ENCODE measurements around the gene FAF1. TPM values are rescaled to one million over a fixed set of nuclear protein-coding genes. Genes with fewer than 3 reads are reported as not detected.

Gene FAF1
- total and polyA plus RNA-seq, 4 donors = 8.6 to 45.0 (median 18.2) TPM

DNA sequence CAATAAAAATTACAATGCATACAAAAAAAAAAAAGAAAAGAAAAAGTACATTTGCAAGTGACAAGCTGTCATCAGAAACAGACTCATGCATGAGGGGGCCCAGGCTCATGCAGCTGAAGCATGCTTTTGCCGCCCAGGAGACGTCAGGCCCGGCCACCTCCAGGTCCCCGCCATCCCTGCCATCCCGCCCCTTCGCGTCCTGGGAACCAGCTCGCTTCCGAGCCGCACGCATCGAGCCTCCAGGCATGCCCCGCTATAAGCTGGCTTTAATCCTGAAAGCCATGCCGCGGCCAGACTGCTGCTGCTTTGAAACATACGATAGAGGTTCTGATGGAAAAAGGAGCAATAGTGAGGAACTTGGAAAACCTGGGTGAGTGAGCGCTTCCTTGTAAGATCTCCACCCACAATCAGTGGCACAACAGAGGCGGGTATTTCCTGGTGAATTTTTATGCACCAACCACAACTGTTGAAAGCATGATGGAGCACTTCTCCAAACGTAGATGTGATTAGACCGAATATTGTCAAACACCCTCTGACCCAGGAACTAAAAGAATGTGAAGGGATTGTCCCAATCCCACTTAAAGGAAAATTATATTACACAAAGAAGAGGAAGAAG, 113.7 kb downstream of the FAF1 start:
- Histone ChIP-seq H3K27ac (ENCODE audit: low read depth in 1 of 2, low read length in 2 of 2) (no peak overlapping the region), H3K9ac (ENCODE audit: low read depth in 1 of 2, low read length in 2 of 2) (no peak overlapping the region), H3K9me3 (ENCODE audit: control insufficient read depth in 4 of 4, low read length in 3 of 4) (no peaks in the 10 kb centered on the region), H3K4me3 (ENCODE audit: low read depth in 1 of 3, low read length in 3 of 3) (no peak overlapping the region), H3K27me3 (ENCODE audit: control insufficient read depth in 4 of 4, insufficient read depth in 4 of 4, low read length in 3 of 4) (no peaks in the 10 kb centered on the region), H3K4me1 (ENCODE audit: control insufficient read depth in 4 of 4, insufficient read depth in 4 of 4, low read length in 3 of 4) (no peaks in the 10 kb centered on the region), H3K36me3 (ENCODE audit: control insufficient read depth in 4 of 4, insufficient read depth in 3 of 4, low read depth in 1 of 4, low read length in 3 of 4) (peaks cover 0 to 3% (median 0%) of the 10 kb centered on the region in 4 donors)
- WGBS = 97% methylated on average over 20 of the region's 20 CpGs
- TF ChIP-seq RAD21 (IDR thresholded peaks at IDR 0.05) (no peak), TAF1 (conservative IDR thresholded peaks at IDR 0.05) (no peak), YY1 (IDR thresholded peaks at IDR 0.05) (no peak), NR2F2 (IDR thresholded peaks at IDR 0.05) (no peak), FOXA1 (IDR thresholded peaks at IDR 0.05) (no peak), FOXA2 (IDR thresholded peaks at IDR 0.05) (no peak), GABPA (IDR thresholded peaks at IDR 0.05 in 1 of 2, conservative IDR thresholded peaks at IDR 0.05 in 1 of 2) (no peak), EGR1 (IDR thresholded peaks at IDR 0.05; ENCODE audit: low read depth in 2 of 2) (no peak), JUND (IDR thresholded peaks at IDR 0.05) (no peak)
- TF ChIP-seq, protein P1, sequence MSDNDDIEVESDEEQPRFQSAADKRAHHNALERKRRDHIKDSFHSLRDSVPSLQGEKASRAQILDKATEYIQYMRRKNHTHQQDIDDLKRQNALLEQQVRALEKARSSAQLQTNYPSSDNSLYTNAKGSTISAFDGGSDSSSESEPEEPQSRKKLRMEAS (IDR thresholded peaks at IDR 0.05) = no peak
- TF ChIP-seq, protein P2, sequence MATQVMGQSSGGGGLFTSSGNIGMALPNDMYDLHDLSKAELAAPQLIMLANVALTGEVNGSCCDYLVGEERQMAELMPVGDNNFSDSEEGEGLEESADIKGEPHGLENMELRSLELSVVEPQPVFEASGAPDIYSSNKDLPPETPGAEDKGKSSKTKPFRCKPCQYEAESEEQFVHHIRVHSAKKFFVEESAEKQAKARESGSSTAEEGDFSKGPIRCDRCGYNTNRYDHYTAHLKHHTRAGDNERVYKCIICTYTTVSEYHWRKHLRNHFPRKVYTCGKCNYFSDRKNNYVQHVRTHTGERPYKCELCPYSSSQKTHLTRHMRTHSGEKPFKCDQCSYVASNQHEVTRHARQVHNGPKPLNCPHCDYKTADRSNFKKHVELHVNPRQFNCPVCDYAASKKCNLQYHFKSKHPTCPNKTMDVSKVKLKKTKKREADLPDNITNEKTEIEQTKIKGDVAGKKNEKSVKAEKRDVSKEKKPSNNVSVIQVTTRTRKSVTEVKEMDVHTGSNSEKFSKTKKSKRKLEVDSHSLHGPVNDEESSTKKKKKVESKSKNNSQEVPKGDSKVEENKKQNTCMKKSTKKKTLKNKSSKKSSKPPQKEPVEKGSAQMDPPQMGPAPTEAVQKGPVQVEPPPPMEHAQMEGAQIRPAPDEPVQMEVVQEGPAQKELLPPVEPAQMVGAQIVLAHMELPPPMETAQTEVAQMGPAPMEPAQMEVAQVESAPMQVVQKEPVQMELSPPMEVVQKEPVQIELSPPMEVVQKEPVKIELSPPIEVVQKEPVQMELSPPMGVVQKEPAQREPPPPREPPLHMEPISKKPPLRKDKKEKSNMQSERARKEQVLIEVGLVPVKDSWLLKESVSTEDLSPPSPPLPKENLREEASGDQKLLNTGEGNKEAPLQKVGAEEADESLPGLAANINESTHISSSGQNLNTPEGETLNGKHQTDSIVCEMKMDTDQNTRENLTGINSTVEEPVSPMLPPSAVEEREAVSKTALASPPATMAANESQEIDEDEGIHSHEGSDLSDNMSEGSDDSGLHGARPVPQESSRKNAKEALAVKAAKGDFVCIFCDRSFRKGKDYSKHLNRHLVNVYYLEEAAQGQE (IDR thresholded peaks at IDR 0.05) = no peak
- DNase-seq (ENCODE audit: low spot score) = no peak

DNA sequence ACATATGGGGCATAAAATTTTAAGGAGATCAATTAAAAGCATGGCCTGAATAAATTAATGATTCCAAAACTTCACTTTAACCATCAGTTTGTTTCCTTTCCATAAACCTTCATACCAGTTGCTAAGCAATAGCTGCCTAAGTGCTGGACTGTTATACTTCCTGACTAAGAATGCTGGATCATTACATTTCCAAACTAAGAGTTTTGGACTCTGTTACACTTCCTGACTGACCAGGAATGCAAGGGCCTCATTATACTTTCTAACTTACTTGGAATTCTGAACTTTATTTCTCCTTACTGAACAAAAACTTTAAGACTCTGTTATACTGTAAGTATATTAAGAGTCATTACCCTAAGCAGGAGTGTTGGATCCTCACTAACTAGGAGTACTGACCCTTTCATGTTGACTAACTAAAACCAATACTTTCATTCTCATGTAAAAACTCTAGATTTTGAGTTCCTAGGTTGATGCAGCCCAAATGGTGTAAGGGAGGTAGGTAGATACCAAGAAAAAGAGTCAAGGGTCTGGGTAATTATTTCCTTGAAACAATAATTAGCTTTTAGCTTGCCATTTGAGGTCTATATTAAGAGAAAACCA, 118.2 kb downstream of the FAF1 start:
- Histone ChIP-seq H3K36me3 (ENCODE audit: control insufficient read depth in 4 of 4, insufficient read depth in 3 of 4, low read depth in 1 of 4, low read length in 3 of 4) (peaks cover 0 to 3% (median 0%) of the 10 kb centered on the region in 4 donors), H3K27me3 (ENCODE audit: control insufficient read depth in 4 of 4, insufficient read depth in 4 of 4, low read length in 3 of 4) (no peaks in the 10 kb centered on the region), H3K9ac (ENCODE audit: low read depth in 1 of 2, low read length in 2 of 2) (no peak overlapping the region), H3K27ac (ENCODE audit: low read depth in 1 of 2, low read length in 2 of 2) (no peak overlapping the region), H3K4me3 (ENCODE audit: low read depth in 1 of 3, low read length in 3 of 3) (no peak overlapping the region), H3K4me1 (ENCODE audit: control insufficient read depth in 4 of 4, insufficient read depth in 4 of 4, low read length in 3 of 4) (no peaks in the 10 kb centered on the region), H3K9me3 (ENCODE audit: control insufficient read depth in 4 of 4, low read length in 3 of 4) (no peaks in the 10 kb centered on the region)
- TF ChIP-seq, protein P2 (IDR thresholded peaks at IDR 0.05) = peak; percentile 67
- no peak for TF ChIP-seq HNF4G (IDR thresholded peaks at IDR 0.05)
- DNase-seq (ENCODE audit: low spot score) = no peak

Data from liver (tissue), 9 donors.